ENCODE data around the gene TUBB4B.

Gene TUBB4B

DNA sequence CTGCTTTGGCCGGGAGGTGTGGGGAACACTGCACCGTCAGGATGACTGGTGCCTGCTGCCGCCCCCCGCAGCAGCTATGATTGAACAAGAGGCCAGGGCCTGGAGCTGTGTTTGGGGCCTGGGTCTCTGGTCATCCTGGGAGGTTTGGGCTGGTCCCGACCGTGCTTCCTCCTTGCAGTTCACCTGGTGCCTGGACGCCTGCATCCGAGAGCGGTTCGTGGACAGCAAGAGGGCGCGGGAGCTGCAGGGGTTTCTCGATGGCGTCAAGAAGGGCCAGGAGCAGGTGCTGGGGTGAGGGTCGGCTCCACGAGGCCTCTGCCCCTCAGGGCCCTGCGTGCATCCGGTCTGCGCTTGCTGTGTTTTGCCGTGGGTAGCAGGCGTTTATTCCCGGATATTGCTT lies 23.0 kb downstream of the TUBB4B start:
- no peak overlapping the region for H2AFZ ChIP-seq (ENCODE audit: low read length)
- no peak for TF ChIP-seq EZH2 (IDR thresholded peaks at IDR 0.05; ENCODE audit: borderline replicate concordance, low read length)
- TF ChIP-seq, protein P1, sequence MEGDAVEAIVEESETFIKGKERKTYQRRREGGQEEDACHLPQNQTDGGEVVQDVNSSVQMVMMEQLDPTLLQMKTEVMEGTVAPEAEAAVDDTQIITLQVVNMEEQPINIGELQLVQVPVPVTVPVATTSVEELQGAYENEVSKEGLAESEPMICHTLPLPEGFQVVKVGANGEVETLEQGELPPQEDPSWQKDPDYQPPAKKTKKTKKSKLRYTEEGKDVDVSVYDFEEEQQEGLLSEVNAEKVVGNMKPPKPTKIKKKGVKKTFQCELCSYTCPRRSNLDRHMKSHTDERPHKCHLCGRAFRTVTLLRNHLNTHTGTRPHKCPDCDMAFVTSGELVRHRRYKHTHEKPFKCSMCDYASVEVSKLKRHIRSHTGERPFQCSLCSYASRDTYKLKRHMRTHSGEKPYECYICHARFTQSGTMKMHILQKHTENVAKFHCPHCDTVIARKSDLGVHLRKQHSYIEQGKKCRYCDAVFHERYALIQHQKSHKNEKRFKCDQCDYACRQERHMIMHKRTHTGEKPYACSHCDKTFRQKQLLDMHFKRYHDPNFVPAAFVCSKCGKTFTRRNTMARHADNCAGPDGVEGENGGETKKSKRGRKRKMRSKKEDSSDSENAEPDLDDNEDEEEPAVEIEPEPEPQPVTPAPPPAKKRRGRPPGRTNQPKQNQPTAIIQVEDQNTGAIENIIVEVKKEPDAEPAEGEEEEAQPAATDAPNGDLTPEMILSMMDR (IDR thresholded peaks at IDR 0.05; ENCODE audit: low read length) = no peak
- no peaks in the 10 kb centered on the region for H4K20me1 ChIP-seq (ENCODE audit: insufficient read depth, low read length)
- H3K27me3 ChIP-seq (ENCODE audit: insufficient read depth, low read length) = no peaks in the 10 kb centered on the region
- peaks cover 36% of the 10 kb centered on the region for H3K36me3 ChIP-seq (ENCODE audit: insufficient read depth, low read length)
- H3K9ac ChIP-seq (ENCODE audit: low read length) = no peak overlapping the region
- no peaks in the 10 kb centered on the region for H3K79me2 ChIP-seq (ENCODE audit: insufficient read depth, low read length)
- no peak overlapping the region for H3K4me2 ChIP-seq (ENCODE audit: low read length)
- no peaks in the 10 kb centered on the region for H3K9me3 ChIP-seq (ENCODE audit: low read length)
- no peaks in the 10 kb centered on the region for H3K9me2 ChIP-seq (ENCODE audit: low read depth, low read length)
- peaks cover 25% of the 10 kb centered on the region for H3K4me1 ChIP-seq (ENCODE audit: insufficient read depth, low read length, severe bottlenecking)
- H3K4me3 ChIP-seq (ENCODE audit: low read depth, low read length, poor library complexity, severe bottlenecking) = no peak overlapping the region
- H3F3A ChIP-seq (ENCODE audit: insufficient read depth, low read length) = no peaks in the 10 kb centered on the region
- no peak overlapping the region for H3K27ac ChIP-seq (ENCODE audit: low read depth, low read length, poor library complexity, severe bottlenecking)

GRCh38 chr9:137265496-137266161 lies 24.5 kb downstream of the TUBB4B start:
- peaks cover 37% of the 10 kb centered on the region for H3K36me3 ChIP-seq (ENCODE audit: insufficient read depth, low read length)
- H3K9me2 ChIP-seq (ENCODE audit: low read depth, low read length) = no peaks in the 10 kb centered on the region
- H3K4me1 ChIP-seq (ENCODE audit: insufficient read depth, low read length, severe bottlenecking) = peaks cover 34% of the 10 kb centered on the region
- TF ChIP-seq EZH2 (IDR thresholded peaks at IDR 0.05; ENCODE audit: borderline replicate concordance, low read length) = no peak
- TF ChIP-seq, protein P1 (IDR thresholded peaks at IDR 0.05; ENCODE audit: low read length) = no peak
- H3K79me2 ChIP-seq (ENCODE audit: insufficient read depth, low read length) = no peaks in the 10 kb centered on the region
- H3K4me3 ChIP-seq (ENCODE audit: low read depth, low read length, poor library complexity, severe bottlenecking) = no peak overlapping the region
- H3K27ac ChIP-seq (ENCODE audit: low read depth, low read length, poor library complexity, severe bottlenecking) = no peak overlapping the region
- no peak overlapping the region for H3K9ac ChIP-seq (ENCODE audit: low read length)
- H3K9me3 ChIP-seq (ENCODE audit: low read length) = no peaks in the 10 kb centered on the region
- H3K27me3 ChIP-seq (ENCODE audit: insufficient read depth, low read length) = no peaks in the 10 kb centered on the region
- no peak overlapping the region for H2AFZ ChIP-seq (ENCODE audit: low read length)
- H3K4me2 ChIP-seq (ENCODE audit: low read length) = no peak overlapping the region
- no peaks in the 10 kb centered on the region for H3F3A ChIP-seq (ENCODE audit: insufficient read depth, low read length)
- no peaks in the 10 kb centered on the region for H4K20me1 ChIP-seq (ENCODE audit: insufficient read depth, low read length)

DNA sequence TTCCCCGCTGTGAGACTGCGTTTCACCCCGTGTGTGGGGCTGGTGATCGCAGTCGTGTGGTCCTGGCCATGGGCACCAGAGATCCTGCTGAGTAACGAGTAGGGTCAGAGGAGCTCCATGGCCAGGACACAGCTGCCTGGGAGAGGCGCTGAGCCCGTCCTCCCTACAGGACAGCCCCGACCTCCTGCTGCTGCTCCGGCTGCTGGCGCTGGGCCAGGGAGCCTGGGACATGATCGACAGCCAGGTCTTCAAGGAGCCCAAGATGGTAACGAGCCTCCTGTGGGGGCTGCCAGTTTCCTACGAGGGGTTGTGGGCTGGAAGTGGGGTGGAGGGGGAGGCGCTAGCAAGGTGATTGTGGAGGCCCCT lies 25.1 kb downstream of the TUBB4B start:
- Histone ChIP-seq H3K4me2 (ENCODE audit: low read length) (no peak overlapping the region), H3K9me3 (ENCODE audit: low read length) (no peaks in the 10 kb centered on the region), H3K4me3 (ENCODE audit: low read depth, low read length, poor library complexity, severe bottlenecking) (no peak overlapping the region)

More for the DNA sequence above, 25.1 kb downstream of the TUBB4B start:
- no peaks in the 10 kb centered on the region for H3F3A ChIP-seq (ENCODE audit: insufficient read depth, low read length)
- H4K20me1 ChIP-seq (ENCODE audit: insufficient read depth, low read length) = no peaks in the 10 kb centered on the region
- H3K36me3 ChIP-seq (ENCODE audit: insufficient read depth, low read length) = peaks cover 41% of the 10 kb centered on the region
- H3K27ac ChIP-seq (ENCODE audit: low read depth, low read length, poor library complexity, severe bottlenecking) = no peak overlapping the region
- TF ChIP-seq, protein P1 (IDR thresholded peaks at IDR 0.05; ENCODE audit: low read length) = no peak
- no peak for TF ChIP-seq EZH2 (IDR thresholded peaks at IDR 0.05; ENCODE audit: borderline replicate concordance, low read length)
- H2AFZ ChIP-seq (ENCODE audit: low read length) = no peak overlapping the region
- H3K27me3 ChIP-seq (ENCODE audit: insufficient read depth, low read length) = no peaks in the 10 kb centered on the region
- H3K79me2 ChIP-seq (ENCODE audit: insufficient read depth, low read length) = no peaks in the 10 kb centered on the region
- peaks cover 37% of the 10 kb centered on the region for H3K4me1 ChIP-seq (ENCODE audit: insufficient read depth, low read length, severe bottlenecking)
- no peak overlapping the region for H3K9ac ChIP-seq (ENCODE audit: low read length)
- no peaks in the 10 kb centered on the region for H3K9me2 ChIP-seq (ENCODE audit: low read depth, low read length)
